ENCODE results near the gene AFDN.
A peak's percentile ranks its signal among the peaks of the same experiment; 100 is the strongest.

The AFDN gene

GRCh38 chr6:167817016-167817415 lies 9.7 kb upstream of the AFDN start:
- no peak for DNase-seq

GRCh38 chr6:167817729-167818128 lies 9.0 kb upstream of the AFDN start:
- no peak for DNase-seq

GRCh38 chr6:167819576-167819975 lies 7.1 kb upstream of the AFDN start:
- no peak for DNase-seq

GRCh38 chr6:167820681-167821080 lies 6.0 kb upstream of the AFDN start:
- DNase-seq: no peak

GRCh38 chr6:167824591-167825331 lies 1.9 kb upstream of the AFDN start:
- DNase-seq: no peak

GRCh38 chr6:167825332-167826229 lies 1.1 kb upstream of the AFDN start:
- DNase-seq: peak in 1 of 3 donors; percentile 32

GRCh38 chr6:167826230-167826895 lies 348 bp upstream of the AFDN start:
- DNase-seq: peak; percentile 54 to 82 (median 68)

GRCh38 chr6:167827583-167828324 lies 1.0 kb downstream of the AFDN start:
- peak; percentile 20 to 56 (median 29) for DNase-seq

GRCh38 chr6:167828325-167828956 lies 1.7 kb downstream of the AFDN start:
- peak in 1 of 3 donors; percentile 14 for DNase-seq

- peak in 1 of 3 donors; percentile 9 for DNase-seq
Measured at GRCh38 chr6:167829513-167829912, 2.8 kb downstream of the AFDN start.

GRCh38 chr6:167831281-167831828 lies 4.6 kb downstream of the AFDN start:
- DNase-seq: peak in 1 of 3 donors; percentile 18

- peak in 2 of 3 donors; percentile 48 to 53 for DNase-seq
Measured at GRCh38 chr6:167832497-167833395, 6.0 kb downstream of the AFDN start.

GRCh38 chr6:167833396-167833763 lies 6.7 kb downstream of the AFDN start:
- DNase-seq: peak; percentile 41 to 84 (median 75)

- DNase-seq: no peak
Measured at GRCh38 chr6:167835260-167835659, 8.5 kb downstream of the AFDN start.

- no peak for DNase-seq
Measured at GRCh38 chr6:167836721-167837120, 10.0 kb downstream of the AFDN start.

- DNase-seq: no peak
Measured at GRCh38 chr6:167838207-167838748, 11.6 kb downstream of the AFDN start.

GRCh38 chr6:167839343-167839742 lies 12.6 kb downstream of the AFDN start:
- DNase-seq: no peak

- no peak for DNase-seq
Measured at GRCh38 chr6:167839755-167840154, 13.0 kb downstream of the AFDN start.

- DNase-seq: no peak
Measured at GRCh38 chr6:167840160-167840525, 13.4 kb downstream of the AFDN start.

- no peak for DNase-seq
Measured at GRCh38 chr6:167840526-167841179, 13.9 kb downstream of the AFDN start.

Measured in suppressor macrophage treated with lipopolysaccharide for 1 hour (primary cell).